A549 (cell line): Measurements from ENCODE around the gene SAXO2.
"Not testable (repeated sequence)": the region's sequence is repeated elsewhere in the genome, so short reads cannot be mapped to it uniquely, and the experiment has no call there.

Experiments
- CHD2 ChIP-seq: fragments of 150-350 bp; IDR thresholded peaks from 2 replicates; pipeline ENCODE4 v1.6.1; 2014; ENCODE audit warnings: low read length; ENCODE audit not compliant: partially characterized antibody
- JUN ChIP-seq, 2 experiments: fragments of >200 bp; sonication (Bioruptor Twin); formaldehyde crosslinking; IDR thresholded peaks; 2 replicates in 1 of 2; 3 replicates in 1 of 2; pipeline ENCODE4 v1.6.1; 2016 to 2017

DNA sequence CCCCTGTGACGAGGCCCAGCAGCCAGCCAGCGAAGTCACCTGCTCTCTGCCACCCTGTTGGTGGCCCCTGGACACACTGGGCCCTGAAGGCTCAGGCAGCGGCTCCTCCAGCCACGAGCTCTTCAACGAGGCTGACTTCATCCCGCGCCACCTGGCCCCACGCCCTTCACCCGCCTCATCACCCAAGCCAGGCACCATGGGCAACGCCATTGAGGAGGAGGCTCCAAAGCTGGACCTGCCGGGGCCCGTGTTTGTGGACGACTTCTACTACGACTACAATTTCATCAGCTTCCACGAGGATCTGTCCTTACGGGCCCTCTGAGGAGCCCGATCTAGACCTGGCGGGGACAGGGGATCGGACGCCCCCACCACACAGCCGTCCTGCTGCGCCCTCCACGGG, 64.3 kb downstream of the SAXO2 start:
- not testable (repeated sequence) for TF ChIP-seq CHD2; JUN (IDR thresholded peaks at IDR 0.05)
